ENCODE measurements around the gene KLF16. TPM values are rescaled to one million over a fixed set of nuclear protein-coding genes. Genes with fewer than 3 reads are reported as not detected.

KLF16 gene
- total RNA-seq, 2 donors from 2014 or later: 26.4 to 27.5 TPM

GRCh38 chr19:1832046-1832663 lies 31.2 kb downstream of the KLF16 start:
- Mint-ChIP-seq H3K36me3 (ENCODE audit: insufficient read depth in 2 of 2) (no peaks in the 10 kb centered on the region), H3K4me3 (no peak overlapping the region), H3K27ac (no peak overlapping the region), H3K9me3 (no peaks in the 10 kb centered on the region), H3K27me3 (ENCODE audit: low read depth) (no peaks in the 10 kb centered on the region), H3K4me1 (ENCODE audit: low read depth) (peaks cover 6% of the 10 kb centered on the region)
- ATAC-seq (replicated peaks in 1 of 2): no peak
- DNase-seq: no peak

GRCh38 chr19:1830978-1831377 lies 32.4 kb downstream of the KLF16 start:
- Mint-ChIP-seq H3K27ac (no peak overlapping the region), H3K9me3 (no peaks in the 10 kb centered on the region), H3K27me3 (ENCODE audit: low read depth) (no peaks in the 10 kb centered on the region), H3K4me1 (ENCODE audit: low read depth) (peaks cover 2% of the 10 kb centered on the region), H3K36me3 (ENCODE audit: insufficient read depth in 2 of 2) (peaks cover 0 to under 1% of the 10 kb centered on the region in 2 donors), H3K4me3 (no peak overlapping the region)
- ATAC-seq (replicated peaks in 1 of 2): no peak
- DNase-seq: no peak

- no peak overlapping the region for H3K4me3 Mint-ChIP-seq
These were observed 32.8 kb downstream of the KLF16 start for GRCh38 chr19:1830568-1830967.

GRCh38 chr19:1829958-1830357 lies 33.4 kb downstream of the KLF16 start:
- Mint-ChIP-seq H3K27me3 (ENCODE audit: low read depth) (no peaks in the 10 kb centered on the region), H3K4me1 (ENCODE audit: low read depth) (no peaks in the 10 kb centered on the region), H3K4me3 (no peak overlapping the region), H3K9me3 (no peaks in the 10 kb centered on the region), H3K36me3 (ENCODE audit: insufficient read depth in 2 of 2) (peaks cover 0 to 3% of the 10 kb centered on the region in 2 donors), H3K27ac (no peak overlapping the region)
- ATAC-seq (replicated peaks in 1 of 2) (no peak), DNase-seq (no peak)

More at GRCh38 chr19:1830568-1830967, 32.8 kb downstream of the KLF16 start:
- peaks cover 0 to 3% of the 10 kb centered on the region in 2 donors for H3K36me3 Mint-ChIP-seq (ENCODE audit: insufficient read depth in 2 of 2)
- H3K4me1 Mint-ChIP-seq (ENCODE audit: low read depth): no peaks in the 10 kb centered on the region
- no peaks in the 10 kb centered on the region for H3K9me3 Mint-ChIP-seq
- H3K27ac Mint-ChIP-seq: no peak overlapping the region
- no peaks in the 10 kb centered on the region for H3K27me3 Mint-ChIP-seq (ENCODE audit: low read depth)
- no peak for ATAC-seq (replicated peaks in 1 of 2)
- DNase-seq: no peak

DNA sequence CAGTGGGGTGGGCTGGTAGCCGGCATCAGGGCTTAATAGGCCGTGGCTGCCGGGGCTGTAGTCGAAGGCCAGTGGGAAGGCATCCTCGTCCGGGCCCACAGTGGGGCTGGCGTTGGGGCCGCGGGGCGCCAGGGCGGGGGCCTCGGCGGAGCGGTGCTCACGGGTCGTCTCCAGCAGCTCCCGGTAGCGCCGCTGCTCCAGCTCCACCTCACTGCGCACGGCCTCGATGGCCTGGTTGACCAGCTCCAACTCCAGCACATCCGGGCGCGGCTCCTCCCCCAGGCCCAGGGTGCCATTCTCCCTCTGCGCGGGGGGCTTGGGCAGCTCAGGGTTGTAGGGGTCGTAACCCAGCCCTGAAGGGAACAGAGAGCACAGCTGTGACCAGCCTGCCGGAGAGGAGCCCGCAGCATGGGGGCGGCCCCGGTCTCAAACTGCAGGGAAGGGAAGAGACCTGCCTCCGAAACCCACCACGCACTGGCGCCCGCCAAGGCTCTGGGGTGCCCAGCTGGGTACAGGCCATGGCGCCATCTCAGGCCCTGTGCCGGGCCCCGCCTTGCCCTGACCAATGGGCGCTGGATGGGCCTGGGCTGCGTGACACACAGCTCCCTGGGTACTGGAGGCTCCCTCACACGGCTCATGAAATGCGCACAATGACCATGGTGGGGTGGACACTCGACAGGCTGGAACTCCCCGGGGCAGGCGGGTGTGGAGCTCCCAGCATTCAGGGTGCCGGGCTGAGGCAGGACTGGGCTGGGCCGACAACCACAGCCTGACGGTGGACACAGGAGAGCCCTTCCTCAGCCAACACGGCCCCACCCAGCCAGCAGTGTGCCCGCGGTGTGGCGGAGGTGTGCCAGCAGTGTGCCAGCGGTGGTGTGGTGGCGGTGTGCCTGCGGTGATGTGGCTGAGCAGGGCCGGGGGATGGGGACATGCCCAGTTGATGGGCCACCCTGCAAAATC lies 34.8 kb downstream of the KLF16 start:
- DNase-seq: no peak
- Mint-ChIP-seq H3K9me3 (no peaks in the 10 kb centered on the region), H3K36me3 (ENCODE audit: insufficient read depth in 2 of 2) (peaks cover 0 to 6% of the 10 kb centered on the region in 2 donors), H3K4me3 (no peak overlapping the region), H3K27me3 (ENCODE audit: low read depth) (no peaks in the 10 kb centered on the region), H3K4me1 (ENCODE audit: low read depth) (no peaks in the 10 kb centered on the region), H3K27ac (no peak overlapping the region)
- no peak for ATAC-seq (replicated peaks in 1 of 2)

DNA sequence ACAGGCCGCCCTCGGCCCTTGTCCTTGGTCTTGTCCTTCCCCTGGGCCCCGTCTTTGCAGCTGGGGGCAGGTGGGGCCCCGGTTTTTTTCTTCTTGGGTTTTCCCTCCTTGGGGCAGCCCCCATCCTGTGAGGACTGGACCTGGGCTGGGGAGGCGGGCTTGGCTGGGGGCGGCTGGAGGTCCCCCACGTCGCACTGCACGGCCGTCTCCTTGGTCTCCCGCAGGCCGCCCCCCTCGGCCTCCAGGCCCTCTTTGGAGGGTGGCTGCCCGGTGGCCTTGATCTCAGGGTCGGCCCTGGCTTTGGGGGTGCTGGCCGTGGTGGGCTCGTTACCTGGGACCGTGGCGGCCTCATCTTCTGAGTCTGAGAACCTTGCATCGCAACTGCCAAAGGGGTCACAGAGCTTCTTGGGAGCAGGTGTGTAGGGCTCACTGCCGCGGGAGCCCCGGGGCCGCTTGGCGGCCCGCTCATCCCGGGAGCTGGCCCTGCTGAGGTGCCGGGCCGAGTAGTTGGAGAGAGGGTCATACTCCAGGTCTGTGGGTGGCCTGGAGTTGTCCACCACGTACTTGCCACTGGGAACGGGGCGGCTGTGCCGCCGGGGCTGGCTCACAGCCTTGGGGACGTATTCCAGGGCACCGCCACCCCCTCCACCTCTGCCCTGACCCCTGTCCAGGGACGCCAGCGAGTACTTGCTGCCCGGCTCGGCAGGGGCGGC lies 35.7 kb downstream of the KLF16 start:
- H3K4me1 Mint-ChIP-seq (ENCODE audit: low read depth): no peaks in the 10 kb centered on the region
- H3K9me3 Mint-ChIP-seq: no peaks in the 10 kb centered on the region
- H3K36me3 Mint-ChIP-seq (ENCODE audit: insufficient read depth in 2 of 2): peaks cover 0 to 6% of the 10 kb centered on the region in 2 donors
- DNase-seq (no peak), ATAC-seq (replicated peaks in 1 of 2) (no peak)
- no peak overlapping the region for H3K4me3 Mint-ChIP-seq
- H3K27ac Mint-ChIP-seq: no peak overlapping the region
- no peaks in the 10 kb centered on the region for H3K27me3 Mint-ChIP-seq (ENCODE audit: low read depth)

DNA sequence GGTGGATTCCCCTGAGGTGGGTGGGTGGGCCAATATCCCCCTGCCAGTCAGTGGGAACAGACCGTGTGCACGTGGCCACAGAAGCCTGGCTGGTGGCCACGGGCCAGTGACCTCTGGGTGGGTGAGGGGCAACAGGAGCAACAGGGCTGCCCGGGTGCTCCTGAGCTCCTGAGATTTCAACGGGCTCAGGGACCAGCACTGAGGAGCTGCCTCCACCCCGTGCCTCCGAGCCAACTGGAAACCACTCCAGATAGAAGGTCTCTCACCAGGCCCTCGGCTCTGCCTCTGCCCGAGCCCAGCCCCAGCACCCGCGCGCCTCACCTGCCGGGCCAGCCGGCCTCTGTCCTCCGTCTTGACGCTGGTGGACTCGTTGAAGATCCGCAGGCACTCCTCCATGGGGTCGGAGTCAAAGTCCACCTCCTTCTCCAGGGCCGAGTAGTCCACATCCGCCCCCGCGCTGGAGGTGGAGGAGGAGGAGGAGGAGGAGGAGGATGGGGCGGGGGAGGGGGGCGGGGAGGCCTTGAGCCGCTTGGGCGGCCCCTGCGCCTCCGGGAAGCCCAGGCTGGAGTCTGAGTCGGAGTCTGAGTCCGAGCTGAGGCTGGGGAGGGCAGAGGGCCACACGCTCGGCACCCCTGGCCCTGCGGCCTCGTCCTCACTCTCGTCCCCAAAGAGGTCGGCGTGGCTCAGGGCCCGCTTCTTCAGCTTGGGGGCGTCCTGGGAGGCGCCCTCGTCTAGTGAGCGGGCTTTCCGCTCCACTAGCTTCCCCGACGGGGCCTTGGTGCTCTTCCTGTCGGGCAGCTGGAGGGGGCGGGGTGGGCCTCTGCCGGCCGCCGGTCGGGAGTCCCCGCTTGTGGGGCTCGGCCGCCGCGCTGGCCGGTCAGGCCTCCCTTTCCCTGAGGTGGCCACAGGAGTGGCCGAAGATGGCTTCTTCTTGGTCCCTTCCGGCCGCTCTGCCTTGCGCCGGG lies 36.5 kb downstream of the KLF16 start:
- H3K27ac Mint-ChIP-seq: no peak overlapping the region
- no peaks in the 10 kb centered on the region for H3K9me3 Mint-ChIP-seq
- no peak for DNase-seq
- ATAC-seq (replicated peaks in 1 of 2): peak in 1 of 2 donors; percentile 4
- no peak overlapping the region for H3K4me3 Mint-ChIP-seq
- no peaks in the 10 kb centered on the region for H3K4me1 Mint-ChIP-seq (ENCODE audit: low read depth)
- H3K27me3 Mint-ChIP-seq (ENCODE audit: low read depth): no peaks in the 10 kb centered on the region
- peaks cover 0 to 6% of the 10 kb centered on the region in 2 donors for H3K36me3 Mint-ChIP-seq (ENCODE audit: insufficient read depth in 2 of 2)

GRCh38 chr19:1825909-1826556 lies 37.3 kb downstream of the KLF16 start:
- Mint-ChIP-seq H3K9me3 (no peaks in the 10 kb centered on the region), H3K4me1 (ENCODE audit: low read depth) (no peaks in the 10 kb centered on the region), H3K27ac (no peak overlapping the region), H3K27me3 (ENCODE audit: low read depth) (no peaks in the 10 kb centered on the region), H3K4me3 (no peak overlapping the region), H3K36me3 (ENCODE audit: insufficient read depth in 2 of 2) (peaks cover 0 to 8% of the 10 kb centered on the region in 2 donors)
- DNase-seq (peak; percentile 80), ATAC-seq (replicated peaks in 1 of 2) (peak; percentile 72 to 81)

DNA sequence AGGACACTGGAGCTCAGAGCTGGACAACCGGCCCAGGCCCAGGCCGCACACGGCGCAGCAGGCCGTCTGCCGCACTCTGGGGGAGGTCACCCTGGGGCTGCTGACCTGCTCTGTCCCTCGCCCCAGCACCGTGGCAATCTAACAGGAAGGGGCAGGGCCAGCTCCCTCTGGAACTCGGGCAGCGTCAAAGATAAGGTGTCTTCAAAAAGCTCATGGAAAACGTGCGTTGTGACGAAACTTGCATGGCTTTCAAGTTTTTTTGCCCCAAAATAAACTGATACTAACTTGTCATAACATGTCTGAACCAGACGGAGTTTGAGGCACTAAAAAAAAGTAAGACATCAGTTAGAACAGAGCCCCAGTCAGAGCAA lies 39.1 kb downstream of the KLF16 start:
- DNase-seq (no peak), ATAC-seq (replicated peaks in 1 of 2) (no peak)
- H3K4me1 Mint-ChIP-seq (ENCODE audit: low read depth): no peaks in the 10 kb centered on the region
- no peaks in the 10 kb centered on the region for H3K9me3 Mint-ChIP-seq
- no peak overlapping the region for H3K4me3 Mint-ChIP-seq
- H3K36me3 Mint-ChIP-seq (ENCODE audit: insufficient read depth in 2 of 2): peaks cover 0 to 13% of the 10 kb centered on the region in 2 donors
- no peak overlapping the region for H3K27ac Mint-ChIP-seq
- no peaks in the 10 kb centered on the region for H3K27me3 Mint-ChIP-seq (ENCODE audit: low read depth)

DNA sequence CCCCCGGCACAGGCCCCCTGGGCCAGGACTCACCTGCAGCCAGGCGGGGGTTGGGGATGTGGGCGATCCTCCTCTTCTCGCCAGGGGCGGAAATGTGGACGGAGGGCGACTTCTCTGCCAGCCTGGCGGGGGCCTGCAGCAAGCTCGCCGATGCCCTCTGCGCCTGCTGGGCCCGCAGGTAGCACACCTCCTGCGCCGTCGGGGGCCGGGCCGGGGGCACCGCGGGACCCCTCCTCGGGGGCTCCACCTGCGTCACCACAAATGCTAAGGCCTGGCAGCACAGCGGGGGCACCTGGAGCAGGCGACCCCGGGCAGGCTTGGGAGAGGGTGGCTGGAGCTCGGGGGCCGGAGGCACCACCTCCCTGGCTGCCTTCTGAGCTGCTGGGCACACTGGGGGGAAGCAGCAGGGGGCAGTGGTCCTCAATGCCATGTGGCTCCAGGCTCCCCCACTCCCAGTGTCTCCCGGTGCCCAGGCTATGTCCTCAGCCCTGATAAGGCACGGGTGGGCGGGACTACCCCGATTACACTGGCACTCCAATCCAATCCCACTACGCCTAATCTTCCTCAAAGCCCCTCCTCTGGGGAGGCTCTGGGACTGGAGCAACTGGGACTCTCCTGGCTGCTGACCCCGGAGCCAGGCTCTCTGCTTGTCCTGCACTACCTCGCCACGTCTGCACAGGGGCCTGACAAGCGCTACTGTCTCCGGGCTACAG lies 39.7 kb downstream of the KLF16 start:
- ATAC-seq (replicated peaks in 1 of 2): no peak
- Mint-ChIP-seq H3K4me3 (no peak overlapping the region), H3K27me3 (ENCODE audit: low read depth) (no peaks in the 10 kb centered on the region), H3K9me3 (no peaks in the 10 kb centered on the region), H3K27ac (no peak overlapping the region), H3K36me3 (ENCODE audit: insufficient read depth in 2 of 2) (peaks cover 0 to 13% of the 10 kb centered on the region in 2 donors), H3K4me1 (ENCODE audit: low read depth) (no peaks in the 10 kb centered on the region)
- no peak for DNase-seq

GRCh38 chr19:1823020-1823419 lies 40.4 kb downstream of the KLF16 start:
- Mint-ChIP-seq H3K9me3 (no peaks in the 10 kb centered on the region), H3K27me3 (ENCODE audit: low read depth) (no peaks in the 10 kb centered on the region), H3K4me3 (no peak overlapping the region), H3K36me3 (ENCODE audit: insufficient read depth in 2 of 2) (peaks cover 0 to 13% of the 10 kb centered on the region in 2 donors), H3K4me1 (ENCODE audit: low read depth) (no peaks in the 10 kb centered on the region), H3K27ac (no peak overlapping the region)
- no peak for DNase-seq
- no peak for ATAC-seq (replicated peaks in 1 of 2)
